HFFc6 (cell line): Measurements from ENCODE around the gene CD82. TPM values are rescaled to one million over a fixed set of nuclear protein-coding genes. Genes with fewer than 3 reads are reported as not detected.
A peak's percentile ranks its signal among the peaks of the same experiment; 100 is the strongest.

Source experiments
- DNase-seq: peaks from one replicate; pipeline ENCODE4 v3.0.0-alpha.2; 2018
- H3K27ac Mint-ChIP-seq: 2 replicates; pipeline ENCODE4 v1.8.0; 2020; ENCODE audit warnings: mild to moderate bottlenecking, mixed read lengths
- H3K27me3 Mint-ChIP-seq: 2 replicates; pipeline ENCODE4 v1.8.0; 2021; ENCODE audit warnings: mild to moderate bottlenecking, moderate library complexity, mixed read lengths; ENCODE audit not compliant: insufficient read depth
- H3K36me3 Mint-ChIP-seq: 2 replicates; pipeline ENCODE4 v1.8.0; 2021; ENCODE audit warnings: low read depth, mixed read lengths
- H3K4me1 Mint-ChIP-seq: 2 replicates; pipeline ENCODE4 v1.8.0; 2020; ENCODE audit warnings: low read depth, mixed read lengths
- H3K4me3 Mint-ChIP-seq: 2 replicates; pipeline ENCODE4 v1.8.0; 2020; ENCODE audit warnings: mild to moderate bottlenecking, moderate library complexity, mixed read lengths
- H3K9me3 Mint-ChIP-seq: 2 replicates; pipeline ENCODE4 v1.8.0; 2020; ENCODE audit warnings: mild to moderate bottlenecking, mixed read lengths
- CTCF ChIP-seq: fragments of 200-600 bp; sonication (generic); IDR thresholded peaks from 2 replicates; pipeline ENCODE4 v1.5.0; 2021; ENCODE audit warnings: antibody characterized with exemption, mild to moderate bottlenecking
- total RNA-seq, 6 experiments: library from RNA; stranded (reverse); fragmentation: NEBNext Ultra II Directional; extraction: Animal tissue kit (Norgen Biotek cat#: 25700); gene quantifications; 2 replicates in 1 of 6; 3 replicates in 5 of 6; pipeline ENCODE4 v1.2.3, GENCODE V29; 2021

Gene CD82
- total RNA-seq, 6 experiments from 2014 or later = 17.3 to 31.7 (median 20.7) TPM

GRCh38 chr11:44589301-44589700 lies 23.8 kb downstream of the CD82 start:
- H3K4me1 Mint-ChIP-seq = peaks cover 15% of the 10 kb centered on the region
- no peak overlapping the region for H3K4me3 Mint-ChIP-seq
- H3K9me3 Mint-ChIP-seq = no peaks in the 10 kb centered on the region
- no peak for TF ChIP-seq CTCF
- peak; percentile 73 for DNase-seq
- H3K27ac Mint-ChIP-seq = peak overlapping the region; percentile 66
- no peaks in the 10 kb centered on the region; the same call in 1 of the 2 replicates for H3K27me3 Mint-ChIP-seq
- H3K36me3 Mint-ChIP-seq = no peaks in the 10 kb centered on the region

- no peak overlapping the region for H3K4me3 Mint-ChIP-seq
- DNase-seq = no peak
- H3K27me3 Mint-ChIP-seq = no peaks in the 10 kb centered on the region; the same call in 1 of the 2 replicates
- H3K36me3 Mint-ChIP-seq = no peaks in the 10 kb centered on the region
- H3K4me1 Mint-ChIP-seq = peaks cover 15% of the 10 kb centered on the region
- TF ChIP-seq CTCF = no peak
- no peak overlapping the region for H3K27ac Mint-ChIP-seq
- H3K9me3 Mint-ChIP-seq = no peaks in the 10 kb centered on the region
Measured at GRCh38 chr11:44590769-44591168, 25.3 kb downstream of the CD82 start.

GRCh38 chr11:44591557-44591956 lies 26.1 kb downstream of the CD82 start:
- H3K27ac Mint-ChIP-seq = no peak overlapping the region
- H3K36me3 Mint-ChIP-seq = no peaks in the 10 kb centered on the region
- H3K4me1 Mint-ChIP-seq = peaks cover 15% of the 10 kb centered on the region
- no peak for TF ChIP-seq CTCF
- H3K27me3 Mint-ChIP-seq = peaks cover under 1% of the 10 kb centered on the region
- no peak for DNase-seq
- H3K4me3 Mint-ChIP-seq = no peak overlapping the region
- no peaks in the 10 kb centered on the region for H3K9me3 Mint-ChIP-seq

- Mint-ChIP-seq H3K4me3 (no peak overlapping the region), H3K27me3 (peaks cover 5% of the 10 kb centered on the region), H3K9me3 (no peaks in the 10 kb centered on the region), H3K27ac (no peak overlapping the region), H3K4me1 (peaks cover 15% of the 10 kb centered on the region), H3K36me3 (no peaks in the 10 kb centered on the region)
- TF ChIP-seq CTCF = no peak
- DNase-seq = no peak
Measured at GRCh38 chr11:44592125-44592940, 26.9 kb downstream of the CD82 start.

GRCh38 chr11:44593251-44593650 lies 27.8 kb downstream of the CD82 start:
- Mint-ChIP-seq H3K27ac (no peak overlapping the region), H3K4me1 (peaks cover 15% of the 10 kb centered on the region), H3K27me3 (peaks cover 5% of the 10 kb centered on the region), H3K9me3 (no peaks in the 10 kb centered on the region), H3K4me3 (no peak overlapping the region), H3K36me3 (no peaks in the 10 kb centered on the region)
- DNase-seq = no peak
- TF ChIP-seq CTCF = no peak
